ENCODE results near the gene EXOSC5.
A peak's percentile ranks its signal among the peaks of the same experiment; 100 is the strongest.

Gene EXOSC5

DNA sequence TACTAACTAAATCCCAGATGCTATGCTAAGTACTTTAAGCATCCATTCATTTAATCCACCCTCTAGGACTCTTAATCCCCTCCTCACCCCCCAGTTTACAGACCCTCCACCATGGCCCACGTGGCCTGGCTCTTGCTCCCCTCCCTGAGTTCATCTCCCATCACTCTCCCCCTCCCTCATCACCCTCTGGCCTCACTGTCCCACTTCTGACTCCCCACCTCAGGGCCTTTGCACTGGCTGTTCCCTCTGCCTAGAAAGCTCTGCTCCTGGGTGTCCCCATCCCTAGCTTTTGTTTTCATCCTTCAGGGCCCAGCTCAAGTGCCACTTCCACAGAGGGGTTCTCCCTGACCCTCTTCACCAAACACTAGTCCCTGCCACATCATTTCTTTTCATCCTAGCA is 37.4 kb downstream of the EXOSC5 start:
- H3K4me3 ChIP-seq (ENCODE audit: low read depth, low read length): no peak overlapping the region
- no peak for DNase-seq (ENCODE audit: low read depth)
- TF ChIP-seq, protein P1, sequence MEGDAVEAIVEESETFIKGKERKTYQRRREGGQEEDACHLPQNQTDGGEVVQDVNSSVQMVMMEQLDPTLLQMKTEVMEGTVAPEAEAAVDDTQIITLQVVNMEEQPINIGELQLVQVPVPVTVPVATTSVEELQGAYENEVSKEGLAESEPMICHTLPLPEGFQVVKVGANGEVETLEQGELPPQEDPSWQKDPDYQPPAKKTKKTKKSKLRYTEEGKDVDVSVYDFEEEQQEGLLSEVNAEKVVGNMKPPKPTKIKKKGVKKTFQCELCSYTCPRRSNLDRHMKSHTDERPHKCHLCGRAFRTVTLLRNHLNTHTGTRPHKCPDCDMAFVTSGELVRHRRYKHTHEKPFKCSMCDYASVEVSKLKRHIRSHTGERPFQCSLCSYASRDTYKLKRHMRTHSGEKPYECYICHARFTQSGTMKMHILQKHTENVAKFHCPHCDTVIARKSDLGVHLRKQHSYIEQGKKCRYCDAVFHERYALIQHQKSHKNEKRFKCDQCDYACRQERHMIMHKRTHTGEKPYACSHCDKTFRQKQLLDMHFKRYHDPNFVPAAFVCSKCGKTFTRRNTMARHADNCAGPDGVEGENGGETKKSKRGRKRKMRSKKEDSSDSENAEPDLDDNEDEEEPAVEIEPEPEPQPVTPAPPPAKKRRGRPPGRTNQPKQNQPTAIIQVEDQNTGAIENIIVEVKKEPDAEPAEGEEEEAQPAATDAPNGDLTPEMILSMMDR (IDR thresholded peaks at IDR 0.05; ENCODE audit: insufficient read depth, low read depth, low read length, missing control alignments): no peak

DNA sequence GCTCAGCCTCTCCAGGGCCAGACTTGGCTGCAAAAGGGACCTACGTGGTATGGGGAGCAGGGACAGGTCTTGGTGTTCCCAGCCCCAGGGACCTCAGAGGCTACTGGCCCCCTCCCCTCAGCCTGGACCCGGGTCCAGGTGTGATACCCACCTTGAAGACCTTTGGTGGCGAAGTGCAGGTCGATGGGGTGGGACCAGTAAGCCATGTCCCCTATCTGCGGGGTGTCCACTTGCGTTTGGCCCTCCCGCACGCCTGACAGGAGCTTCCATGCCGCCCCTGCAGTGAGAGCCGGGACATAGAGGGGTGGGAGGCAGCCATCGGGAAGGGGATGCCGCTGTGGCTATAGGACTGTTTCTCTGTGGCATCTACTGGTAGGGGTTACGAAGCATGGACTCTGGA is 39.4 kb downstream of the EXOSC5 start:
- TF ChIP-seq, protein P1 (IDR thresholded peaks at IDR 0.05; ENCODE audit: insufficient read depth, low read depth, low read length, missing control alignments): no peak
- no peak for DNase-seq (ENCODE audit: low read depth)
- H3K4me3 ChIP-seq (ENCODE audit: low read depth, low read length): no peak overlapping the region

DNA sequence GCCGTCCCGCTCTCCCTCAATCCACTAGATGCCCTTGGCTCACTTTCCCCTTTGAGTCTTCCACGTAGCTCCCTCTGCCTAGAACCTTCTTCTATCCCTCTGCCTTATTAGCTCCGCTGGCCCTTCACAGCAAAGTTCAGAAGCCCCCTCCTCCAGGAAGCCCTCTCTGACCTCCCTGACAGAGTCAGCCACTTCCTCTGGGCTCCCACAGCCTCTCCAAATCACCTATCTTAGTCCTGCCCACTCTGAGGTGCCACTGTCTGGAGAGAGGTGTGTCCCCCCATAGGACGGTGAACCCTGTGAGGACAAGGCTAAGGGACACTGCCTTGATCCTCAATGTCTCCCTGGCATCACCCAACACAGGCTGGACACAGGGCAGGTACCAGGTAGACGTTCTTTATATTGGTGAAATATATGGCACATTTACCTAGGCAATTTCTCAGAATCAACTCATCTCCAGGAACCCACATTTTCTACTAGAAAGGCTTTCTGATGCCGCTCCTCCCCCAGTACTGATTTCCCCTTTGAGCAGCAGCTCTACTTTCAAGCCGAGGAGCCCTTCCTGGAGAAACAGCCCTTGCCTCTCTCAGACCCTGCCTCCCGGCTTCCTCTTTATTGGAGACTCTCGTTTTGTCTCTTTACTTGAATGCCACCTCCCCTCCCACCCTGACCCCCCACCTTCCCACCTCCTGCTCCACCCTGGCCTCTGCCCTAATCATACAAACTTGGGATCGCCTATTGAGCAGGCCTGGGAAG is 40.0 kb downstream of the EXOSC5 start:
- H3K4me3 ChIP-seq (ENCODE audit: low read depth, low read length): no peak overlapping the region
- no peak for DNase-seq (ENCODE audit: low read depth)
- TF ChIP-seq, protein P1 (IDR thresholded peaks at IDR 0.05; ENCODE audit: insufficient read depth, low read depth, low read length, missing control alignments): no peak

- H3K4me3 ChIP-seq (ENCODE audit: low read depth, low read length): no peak overlapping the region
- no peak for DNase-seq (ENCODE audit: low read depth)
- TF ChIP-seq, protein P1 (IDR thresholded peaks at IDR 0.05; ENCODE audit: insufficient read depth, low read depth, low read length, missing control alignments): no peak
Observed at GRCh38 chr19:41355802-41356201, 41.4 kb downstream of the EXOSC5 start.

DNA sequence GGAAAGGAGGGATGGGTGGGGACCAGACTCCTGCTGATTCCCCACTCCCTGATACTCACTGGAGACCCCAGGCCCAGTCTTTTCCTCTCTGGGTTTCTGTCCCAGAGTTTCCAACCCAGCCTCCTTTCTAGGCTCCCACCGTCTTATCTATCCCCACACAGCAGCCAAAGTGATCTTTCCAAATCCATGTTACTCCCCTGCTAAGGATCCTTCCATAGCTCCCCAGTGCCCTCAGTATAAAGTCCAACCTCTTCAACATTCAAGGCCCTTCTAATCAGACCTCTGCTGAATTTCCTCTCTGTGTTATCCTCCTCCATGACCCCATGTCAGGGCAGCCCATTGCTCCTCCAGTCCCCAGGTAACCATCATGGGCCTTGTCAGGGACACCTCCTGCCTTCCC is 42.1 kb downstream of the EXOSC5 start:
- TF ChIP-seq, protein P1 (IDR thresholded peaks at IDR 0.05; ENCODE audit: insufficient read depth, low read depth, low read length, missing control alignments): no peak
- DNase-seq (ENCODE audit: low read depth): no peak
- H3K4me3 ChIP-seq (ENCODE audit: low read depth, low read length): no peak overlapping the region

- H3K4me3 ChIP-seq (ENCODE audit: low read depth, low read length): peak overlapping the region; percentile 96
- TF ChIP-seq, protein P1 (IDR thresholded peaks at IDR 0.05; ENCODE audit: insufficient read depth, low read depth, low read length, missing control alignments): no peak
- no peak for DNase-seq (ENCODE audit: low read depth)
Observed at GRCh38 chr19:41354343-41354953, 42.7 kb downstream of the EXOSC5 start.
